Astrocyte of the cerebellum (primary cell): Measurements from ENCODE around the gene TBC1D22A.

ENCODE experiments used
- DNase-seq: peaks from one replicate; pipeline ENCODE4 v3.0.0-alpha.2; 2011; ENCODE audit warnings: low read depth
- H3K4me3 ChIP-seq: 2 replicates; pipeline ENCODE4 v1.5.1; 2011; ENCODE audit warnings: mild to moderate bottlenecking, low read depth, low read length, moderate library complexity
- CTCF ChIP-seq: IDR thresholded peaks from 2 replicates; pipeline ENCODE4 v1.5.1; 2012; ENCODE audit warnings: low read length, low read depth, moderate library complexity, mild to moderate bottlenecking; ENCODE audit errors: missing control alignments
- in situ Hi-C: cut with HindIII; loops from 2 replicates; pipeline ENCODE4 v1.10.0; 2017; ENCODE audit warnings: low sequenced_read_pairs

Gene TBC1D22A

GRCh38 chr22:47106806-47107205 lies 344.4 kb downstream of the TBC1D22A start:
- no peak for DNase-seq
- no peak for TF ChIP-seq CTCF
- in situ Hi-C loops = no loop called here
- H3K4me3 ChIP-seq = no peak overlapping the region

- no peak overlapping the region for H3K4me3 ChIP-seq
- peak; percentile 43 for DNase-seq
- in situ Hi-C loops = no loop called here
- no peak for TF ChIP-seq CTCF
These were observed 345.0 kb downstream of the TBC1D22A start for GRCh38 chr22:47107431-47107830.

- no peak for DNase-seq
- no peak overlapping the region for H3K4me3 ChIP-seq
- in situ Hi-C loops = no loop called here
- TF ChIP-seq CTCF = no peak
These were observed 348.5 kb downstream of the TBC1D22A start for GRCh38 chr22:47110817-47111443.

GRCh38 chr22:47111626-47112581 lies 349.5 kb downstream of the TBC1D22A start:
- in situ Hi-C loops = no loop called here
- no peak for TF ChIP-seq CTCF
- no peak for DNase-seq
- H3K4me3 ChIP-seq = no peak overlapping the region

GRCh38 chr22:47112582-47112965 lies 350.1 kb downstream of the TBC1D22A start:
- TF ChIP-seq CTCF = no peak
- in situ Hi-C loops = no loop called here
- no peak for DNase-seq
- H3K4me3 ChIP-seq = no peak overlapping the region

- DNase-seq = no peak
- in situ Hi-C loops = no loop called here
- H3K4me3 ChIP-seq = no peak overlapping the region
- TF ChIP-seq CTCF = no peak
These were observed 350.8 kb downstream of the TBC1D22A start for GRCh38 chr22:47112994-47113852.
